K562 (cell line): Measurements from ENCODE around the gene DHRS13. TPM values are rescaled to one million over a fixed set of nuclear protein-coding genes. Genes with fewer than 3 reads are reported as not detected.
A peak's percentile ranks its signal among the peaks of the same experiment; 100 is the strongest.

Experiments used
- ATAC-seq: fragments of 200-7000 bp; cut with Tn5 transposase; 3 replicates; pipeline ENCODE4 v1.9.1; 2020; ENCODE audit warnings: moderate library complexity
- BruUV-seq: library from RNA; stranded (reverse); fragments of 400-500 nt; replicated peaks from 2 replicates; lab custom pipeline; 2021; lab: Mats Ljungman, UMichigan
- CTCF ChIA-PET: fragments of 300-600 bp; formaldehyde crosslinking; extraction: SDS; loops from one replicate; lab custom pipeline; 2021; ENCODE audit warnings: low intra/inter-chr PET ratio; lab: Yijun Ruan, JAX
- POLR2A ChIA-PET: fragments of 300-600, 350-650 bp; sonication (Branson Sonifier 250); formaldehyde crosslinking; extraction: SDS; loops from one replicate; lab custom pipeline; 2021; ENCODE audit warnings: antibody characterized with exemption, inconsistent platforms; lab: Yijun Ruan, JAX
- DNase-seq, 4 experiments: peaks; one replicate each; pipeline versions ENCODE4 v3.0.0 to v3.0.0-alpha.2; 2011 to 2018; ENCODE audit warnings: low spot score in 3 of 4, mixed read lengths in 3 of 4; ENCODE audit errors: extremely low read depth in 1 of 4
- FAIRE-seq: peaks from 2 replicates; lab custom pipeline; 2011; peaks lifted over from hg19 to GRCh38; lab: Jason Lieb, UNC
- H2AFZ ChIP-seq: 2 replicates; pipeline ENCODE4 v1.6.0; 2011; ENCODE audit warnings: low read depth, low read length, control low read depth, inconsistent platforms
- H3K27ac ChIP-seq: fragments of 200-600 bp; 3 replicates; pipeline ENCODE4 v1.8.0; 2011; ENCODE audit warnings: low read depth, mild to moderate bottlenecking, control low read depth, inconsistent platforms, low read length, moderate library complexity, mixed read lengths; ENCODE audit errors: extremely low read depth
- H3K27me3 ChIP-seq, 2 experiments: fragments of 300-600 bp in 1 of 2; 2 replicates in 1 of 2; 3 replicates in 1 of 2; pipeline versions ENCODE4 v1.6.0 to v1.8.0; 2011; ENCODE audit warnings: inconsistent platforms in 2 of 2, low read length in 2 of 2, mild to moderate bottlenecking in 1 of 2, mixed read lengths in 1 of 2, moderate library complexity in 1 of 2; ENCODE audit not compliant: control insufficient read depth in 2 of 2, insufficient read depth in 2 of 2
- H3K36me3 ChIP-seq: fragments of 300-600 bp; 3 replicates; pipeline ENCODE4 v1.8.0; 2011; ENCODE audit warnings: mild to moderate bottlenecking, low read length, inconsistent platforms; ENCODE audit not compliant: control insufficient read depth, insufficient read depth
- H3K4me1 ChIP-seq, 2 experiments: fragments of 200-600 bp in 1 of 2; replicated peaks in 1 of 2; 2 replicates in 1 of 2; 3 replicates in 1 of 2; pipeline versions ENCODE4 v1.5.1 to v1.8.0; 2011; ENCODE audit warnings: inconsistent platforms in 2 of 2, low read length in 2 of 2, mild to moderate bottlenecking in 1 of 2, mixed read lengths in 1 of 2, moderate library complexity in 1 of 2; ENCODE audit not compliant: control insufficient read depth in 2 of 2, insufficient read depth in 2 of 2
- H3K4me2 ChIP-seq: 2 replicates; pipeline ENCODE4 v1.6.1; 2011; ENCODE audit warnings: low read length, control low read depth, inconsistent platforms, mixed read lengths; ENCODE audit not compliant: insufficient read depth
- H3K4me3 ChIP-seq: fragments of 200-600 bp; sonication (generic), shearing (Covaris generic); 2 replicates; pipeline ENCODE4 v1.5.1; 2016; ENCODE audit warnings: control low read depth, inconsistent platforms
- H3K79me2 ChIP-seq: fragments of 200-600 bp; 3 replicates; pipeline ENCODE4 v1.8.0; 2011; ENCODE audit warnings: low read length, inconsistent platforms; ENCODE audit not compliant: control insufficient read depth, insufficient read depth
- H3K9ac ChIP-seq, 2 experiments: 2 replicates each; pipeline versions ENCODE4 v1.6.0 to v1.6.1; 2011; ENCODE audit warnings: low read depth in 2 of 2, low read length in 2 of 2, control low read depth in 1 of 2, inconsistent platforms in 1 of 2, mild to moderate bottlenecking in 1 of 2, mixed read lengths in 1 of 2; ENCODE audit not compliant: insufficient read depth in 1 of 2
- H3K9me1 ChIP-seq: one replicate; pipeline ENCODE4 v1.6.0; 2011; ENCODE audit warnings: inconsistent platforms, mild to moderate bottlenecking, low read length, moderate library complexity; ENCODE audit not compliant: control insufficient read depth, insufficient read depth
- H3K9me3 ChIP-seq: replicated peaks from 2 replicates; pipeline ENCODE4 v1.5.1; 2011; ENCODE audit warnings: low read depth, low read length, inconsistent platforms; ENCODE audit not compliant: control insufficient read depth, insufficient read depth
- H4K20me1 ChIP-seq: replicated peaks from 2 replicates; pipeline ENCODE4 v1.6.1; 2011; ENCODE audit warnings: low read length, inconsistent platforms, mixed read lengths; ENCODE audit not compliant: control insufficient read depth, insufficient read depth
- BCOR ChIP-seq: fragments of 450-650 bp; IDR thresholded peaks from 2 replicates; pipeline ENCODE4 v1.6.1; 2016
- BRD9 ChIP-seq: fragments of 450-650 bp; IDR thresholded peaks from 2 replicates; pipeline ENCODE4 v1.6.1; 2018; ENCODE audit warnings: low read depth; ENCODE audit not compliant: partially characterized antibody
- EHMT2 ChIP-seq: fragments of 450-650 bp; IDR thresholded peaks from 2 replicates; pipeline ENCODE4 v1.6.1; 2018; ENCODE audit warnings: antibody characterized with exemption
- RAD21 ChIP-seq, 2 experiments: fragments of 250-450 bp in 1 of 2; fragments of 450-650 bp in 1 of 2; sonication (Bioruptor Pico) in 1 of 2; formaldehyde crosslinking in 1 of 2; IDR thresholded peaks in 1 of 2; conservative IDR thresholded peaks in 1 of 2; 2 replicates each; pipeline versions ENCODE4 v1.4.0 to v1.8.0; 2020 to 2022; ENCODE audit warnings: mild to moderate bottlenecking in 2 of 2, moderate library complexity in 1 of 2
- RBM22 ChIP-seq: fragments of 200-400 bp; formaldehyde crosslinking; IDR thresholded peaks from 2 replicates; pipeline ENCODE4 v1.6.1; 2018; ENCODE audit warnings: low read length, low read depth; ENCODE audit not compliant: poor library complexity, severe bottlenecking
- SMC3 ChIP-seq: conservative IDR thresholded peaks from 2 replicates; pipeline ENCODE4 v1.6.1; 2011; ENCODE audit warnings: low read depth, low read length, improper control_type of control experiment; ENCODE audit not compliant: insufficient read depth
- ZNF707 ChIP-seq: fragments of 250-450 bp; sonication (Bioruptor Pico); conservative IDR thresholded peaks from 2 replicates; pipeline ENCODE4 v1.8.0; 2022; ENCODE audit warnings: inconsistent platforms, mild to moderate bottlenecking, moderate library complexity
- WGBS: fragments of 100-300 bp; shearing (Covaris generic); methylation state at CpG from one replicate; pipeline ENCODE4 v1.1.6; 2016; ENCODE audit warnings: low coverage, mixed read lengths; ENCODE audit not compliant: insufficient coverage; ENCODE audit errors: missing lambda C conversion rate; 5-methylcytosine and 5-hydroxymethylcytosine counted together
- in situ Hi-C: fragments of 300-500 bp; cut with MboI; formaldehyde crosslinking; loops from 4 replicates; pipeline ENCODE4 v1.15.0; 2018; ENCODE audit warnings: inconsistent platforms, mixed read lengths
- intact Hi-C: fragments of 100-400 bp; cut with micrococcal nuclease; formaldehyde crosslinking; loops from 2 replicates; pipeline ENCODE4 v1.14.2; 2022
- polyA plus RNA-seq, 8 experiments: library from polyadenylated mRNA; depleted of rRNA in 4 of 8; stranded (reverse) in 5 of 8; unstranded in 3 of 8; fragments of >200 nt; fragmentation: Nextera tagmentation in 2 of 8; fragmentation: Illumina TruSeq in 1 of 8; extraction: Ambion mirVana in 2 of 8; extraction: Trizol in 1 of 8; gene quantifications; 2 replicates each; pipeline versions ENCODE4 v1.2.1 to v1.2.3, GENCODE V29; 2011 to 2014; ENCODE audit warnings: inconsistent platforms in 1 of 8, missing spikeins in 1 of 8
- total RNA-seq, 7 experiments: library from RNA; depleted of rRNA in 6 of 7; stranded (reverse); fragments of >200 nt in 6 of 7; fragmentation: Illumina TruSeq in 2 of 7; extraction: Trizol in 2 of 7; gene quantifications; 2 replicates each; pipeline versions ENCODE4 v1.2.1 to v1.2.3, GENCODE V29; 2011 to 2021; ENCODE audit warnings: low replicate concordance in 1 of 7
- TF ChIP-seq, protein P1 (sequence below), 3 experiments: IDR thresholded peaks in 2 of 3; conservative IDR thresholded peaks in 1 of 3; 2 replicates each; pipeline ENCODE4 v1.5.1; 2011 to 2012; ENCODE audit warnings: low read length in 3 of 3, mild to moderate bottlenecking in 3 of 3, control low read depth in 2 of 3, improper control_type of control experiment in 1 of 3, inconsistent platforms in 1 of 3, low read depth in 1 of 3, mixed read lengths in 1 of 3, moderate library complexity in 1 of 3; ENCODE audit not compliant: insufficient read depth in 2 of 3
- TF ChIP-seq, protein P2 (sequence below): fragments of 450-650 bp; formaldehyde crosslinking; IDR thresholded peaks from 2 replicates; pipeline ENCODE4 v1.4.0; 2020; ENCODE audit warnings: mild to moderate bottlenecking, moderate library complexity
- TF ChIP-seq, protein P3 (sequence below): IDR thresholded peaks from 2 replicates; pipeline ENCODE4 v1.6.1; 2012; ENCODE audit warnings: low read depth, low read length, improper control_type of control experiment, borderline replicate concordance
- TF ChIP-seq, protein P4 (sequence below): sonication (generic); formaldehyde crosslinking; IDR thresholded peaks from 2 replicates; pipeline ENCODE4 v1.8.1; 2023; ENCODE audit warnings: mild to moderate bottlenecking, missing genetic modification reagents

DHRS13 gene
- total and polyA plus RNA-seq, 9 of the 15 experiments (the other 6 are each of a cell fraction or from before 2014, with no cell fraction given) = 0.32 to 52.3 (median 34.3) TPM; not detected in 1

DNA sequence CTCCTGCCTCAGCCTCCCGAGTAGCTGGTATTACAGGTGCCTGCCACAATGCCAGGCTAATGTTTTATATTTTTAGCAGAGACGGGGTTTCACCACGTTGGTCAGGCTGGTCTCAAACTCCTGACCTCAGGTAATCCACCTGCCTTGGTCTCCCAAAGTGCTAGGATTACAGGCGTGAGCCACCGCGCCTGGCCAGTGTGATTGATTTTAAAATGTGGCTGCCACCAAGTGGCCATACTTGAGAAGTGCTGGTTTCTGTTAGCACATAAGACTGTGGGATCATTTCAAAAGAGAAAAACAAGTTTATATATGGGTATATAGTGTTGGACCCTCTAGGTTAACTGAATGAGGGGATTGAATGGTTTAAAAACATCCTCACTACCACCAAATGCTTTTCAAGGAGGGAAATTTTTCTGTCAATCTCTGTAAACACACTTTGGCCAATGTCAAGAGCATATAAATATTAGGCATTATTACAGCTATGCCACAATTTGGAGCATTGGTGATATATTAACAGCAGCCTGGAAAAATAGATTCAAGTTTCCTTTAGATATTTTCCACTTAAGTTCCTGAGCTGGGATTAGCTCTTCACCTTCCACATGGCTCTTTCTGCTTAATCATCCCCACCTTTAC lies 13.5 kb upstream of the DHRS13 start:
- peaks cover 5% of the 10 kb centered on the region; the same call in 1 of the 3 replicates for H3K79me2 ChIP-seq
- in situ Hi-C loops = no loop called here
- DNase-seq (peak in 2 of 4 experiments; percentile 44 to 73), ATAC-seq (peak; percentile 82), FAIRE-seq (peak; percentile 87)
- ChIA-PET POLR2A (interaction anchor here (1.1 to 3.7 kb wide), 5 partner anchors 10 to 269 kb away, joined by 3 to 14 read pairs (median 5); no protein-coding TSS in a partner anchor), CTCF (interaction anchor here (0.7 to 3.2 kb wide), 4 partner anchors 11 to 190 kb away, joined by 3 to 15 read pairs (median 3); partner anchors contain the start of gene TLCD1)
- intact Hi-C loops = loop anchor here (1.0 to 2.0 kb wide), 3 partner anchors 68 to 189 kb away; no protein-coding TSS in a partner anchor
- no peak overlapping the region; the same call in 2 of the 3 replicates for H3K27ac ChIP-seq
- no TSS peak for BruUV-seq
- H4K20me1 ChIP-seq = peaks cover 5% of the 10 kb centered on the region
- WGBS = 63% methylated on average over 6 of the region's 6 CpGs
- no peak overlapping the region for H3K4me3 ChIP-seq
- H3K9ac ChIP-seq = no peak overlapping the region
- no peaks in the 10 kb centered on the region for H3K27me3 ChIP-seq
- H3K36me3 ChIP-seq = peaks cover 92% of the 10 kb centered on the region
- H2AFZ ChIP-seq = no peak overlapping the region
- H3K9me1 ChIP-seq = peaks cover 5% of the 10 kb centered on the region
- no peak overlapping the region for H3K4me2 ChIP-seq
- H3K4me1 ChIP-seq = peaks cover 17 to 18% of the 10 kb centered on the region in 2 experiments
- H3K9me3 ChIP-seq = peaks cover 4% of the 10 kb centered on the region; the same call in 1 of the 2 replicates
- TF ChIP-seq, protein P1, sequence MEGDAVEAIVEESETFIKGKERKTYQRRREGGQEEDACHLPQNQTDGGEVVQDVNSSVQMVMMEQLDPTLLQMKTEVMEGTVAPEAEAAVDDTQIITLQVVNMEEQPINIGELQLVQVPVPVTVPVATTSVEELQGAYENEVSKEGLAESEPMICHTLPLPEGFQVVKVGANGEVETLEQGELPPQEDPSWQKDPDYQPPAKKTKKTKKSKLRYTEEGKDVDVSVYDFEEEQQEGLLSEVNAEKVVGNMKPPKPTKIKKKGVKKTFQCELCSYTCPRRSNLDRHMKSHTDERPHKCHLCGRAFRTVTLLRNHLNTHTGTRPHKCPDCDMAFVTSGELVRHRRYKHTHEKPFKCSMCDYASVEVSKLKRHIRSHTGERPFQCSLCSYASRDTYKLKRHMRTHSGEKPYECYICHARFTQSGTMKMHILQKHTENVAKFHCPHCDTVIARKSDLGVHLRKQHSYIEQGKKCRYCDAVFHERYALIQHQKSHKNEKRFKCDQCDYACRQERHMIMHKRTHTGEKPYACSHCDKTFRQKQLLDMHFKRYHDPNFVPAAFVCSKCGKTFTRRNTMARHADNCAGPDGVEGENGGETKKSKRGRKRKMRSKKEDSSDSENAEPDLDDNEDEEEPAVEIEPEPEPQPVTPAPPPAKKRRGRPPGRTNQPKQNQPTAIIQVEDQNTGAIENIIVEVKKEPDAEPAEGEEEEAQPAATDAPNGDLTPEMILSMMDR (IDR thresholded peaks at IDR 0.05 in 2 of 3, conservative IDR thresholded peaks at IDR 0.05 in 1 of 3; ENCODE audit: insufficient read depth in 2 of 3, low read depth in 1 of 3, low read length in 3 of 3) = peak; percentile 73 to 82 (median 76)
- TF ChIP-seq, protein P2, sequence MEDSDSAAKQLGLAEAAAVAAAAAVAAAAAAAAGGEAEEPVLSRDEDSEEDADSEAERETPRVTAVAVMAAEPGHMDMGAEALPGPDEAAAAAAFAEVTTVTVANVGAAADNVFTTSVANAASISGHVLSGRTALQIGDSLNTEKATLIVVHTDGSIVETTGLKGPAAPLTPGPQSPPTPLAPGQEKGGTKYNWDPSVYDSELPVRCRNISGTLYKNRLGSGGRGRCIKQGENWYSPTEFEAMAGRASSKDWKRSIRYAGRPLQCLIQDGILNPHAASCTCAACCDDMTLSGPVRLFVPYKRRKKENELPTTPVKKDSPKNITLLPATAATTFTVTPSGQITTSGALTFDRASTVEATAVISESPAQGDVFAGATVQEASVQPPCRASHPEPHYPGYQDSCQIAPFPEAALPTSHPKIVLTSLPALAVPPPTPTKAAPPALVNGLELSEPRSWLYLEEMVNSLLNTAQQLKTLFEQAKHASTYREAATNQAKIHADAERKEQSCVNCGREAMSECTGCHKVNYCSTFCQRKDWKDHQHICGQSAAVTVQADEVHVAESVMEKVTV (CRISPR knock-in tag) = peak; percentile 62
- TF ChIP-seq SMC3 = peak; percentile 61
- TF ChIP-seq RAD21 (CRISPR knock-in tag; conservative IDR thresholded peaks at IDR 0.05 in 1 of 2, IDR thresholded peaks at IDR 0.05 in 1 of 2) = peak; percentile 76 to 84
- peak; percentile 63 for TF ChIP-seq BRD9
- TF ChIP-seq, protein P3, sequence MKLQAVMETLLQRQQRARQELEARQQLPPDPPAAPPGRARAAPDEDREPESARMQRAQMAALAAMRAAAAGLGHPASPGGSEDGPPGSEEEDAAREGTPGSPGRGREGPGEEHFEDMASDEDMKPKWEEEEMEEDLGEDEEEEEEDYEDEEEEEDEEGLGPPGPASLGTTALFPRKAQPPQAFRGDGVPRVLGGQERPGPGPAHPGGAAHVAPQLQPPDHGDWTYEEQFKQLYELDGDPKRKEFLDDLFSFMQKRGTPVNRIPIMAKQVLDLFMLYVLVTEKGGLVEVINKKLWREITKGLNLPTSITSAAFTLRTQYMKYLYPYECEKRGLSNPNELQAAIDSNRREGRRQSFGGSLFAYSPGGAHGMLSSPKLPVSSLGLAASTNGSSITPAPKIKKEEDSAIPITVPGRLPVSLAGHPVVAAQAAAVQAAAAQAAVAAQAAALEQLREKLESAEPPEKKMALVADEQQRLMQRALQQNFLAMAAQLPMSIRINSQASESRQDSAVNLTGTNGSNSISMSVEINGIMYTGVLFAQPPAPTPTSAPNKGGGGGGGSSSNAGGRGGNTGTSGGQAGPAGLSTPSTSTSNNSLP = no peak
- TF ChIP-seq BCOR = peak; percentile 23; the same call in 1 of the 2 replicates
- TF ChIP-seq EHMT2 = no peak
- TF ChIP-seq, protein P4, sequence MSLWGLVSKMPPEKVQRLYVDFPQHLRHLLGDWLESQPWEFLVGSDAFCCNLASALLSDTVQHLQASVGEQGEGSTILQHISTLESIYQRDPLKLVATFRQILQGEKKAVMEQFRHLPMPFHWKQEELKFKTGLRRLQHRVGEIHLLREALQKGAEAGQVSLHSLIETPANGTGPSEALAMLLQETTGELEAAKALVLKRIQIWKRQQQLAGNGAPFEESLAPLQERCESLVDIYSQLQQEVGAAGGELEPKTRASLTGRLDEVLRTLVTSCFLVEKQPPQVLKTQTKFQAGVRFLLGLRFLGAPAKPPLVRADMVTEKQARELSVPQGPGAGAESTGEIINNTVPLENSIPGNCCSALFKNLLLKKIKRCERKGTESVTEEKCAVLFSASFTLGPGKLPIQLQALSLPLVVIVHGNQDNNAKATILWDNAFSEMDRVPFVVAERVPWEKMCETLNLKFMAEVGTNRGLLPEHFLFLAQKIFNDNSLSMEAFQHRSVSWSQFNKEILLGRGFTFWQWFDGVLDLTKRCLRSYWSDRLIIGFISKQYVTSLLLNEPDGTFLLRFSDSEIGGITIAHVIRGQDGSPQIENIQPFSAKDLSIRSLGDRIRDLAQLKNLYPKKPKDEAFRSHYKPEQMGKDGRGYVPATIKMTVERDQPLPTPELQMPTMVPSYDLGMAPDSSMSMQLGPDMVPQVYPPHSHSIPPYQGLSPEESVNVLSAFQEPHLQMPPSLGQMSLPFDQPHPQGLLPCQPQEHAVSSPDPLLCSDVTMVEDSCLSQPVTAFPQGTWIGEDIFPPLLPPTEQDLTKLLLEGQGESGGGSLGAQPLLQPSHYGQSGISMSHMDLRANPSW (CRISPR knock-in tag) = 0 out of 2 replicates have a peak, but pooled peaks have one; percentile 52
- no peak for TF ChIP-seq ZNF707
- TF ChIP-seq RBM22 = no peak
